NCI-H128 (cell line): ENCODE measurements around the gene RASA3.

Source experiments
- DNase-seq: peaks from one replicate; lab custom pipeline; 2025; ENCODE audit not compliant: unreplicated experiment; lab: John Stamatoyannopoulos, UW

Gene RASA3

GRCh38 chr13:113928685-113929627 is 203.5 kb downstream of the RASA3 start:
- DNase-seq, result no peak
